Psoas muscle (tissue), 8 donors: ENCODE results near the gene CUX1. TPM values are rescaled to one million over a fixed set of nuclear protein-coding genes. Genes with fewer than 3 reads are reported as not detected.
"Not testable (repeated sequence)": the region's sequence is repeated elsewhere in the genome, so short reads cannot be mapped to it uniquely, and the experiment has no call there.

Experiments
- ATAC-seq, 4 donors: fragments of 200-7000 bp; cut with Tn5 transposase; one replicate each; pipeline ENCODE4 v1.9.1; 2020; ENCODE audit warnings: moderate library complexity in 3 of 4, mild to moderate bottlenecking in 2 of 4
- DNase-seq, 2 donors: peaks; one replicate each; pipeline ENCODE4 v3.0.0-alpha.2; 2020
- H3K27ac ChIP-seq: fragments of 200-600 bp; one replicate; pipeline ENCODE4 v1.8.0; 2022
- H3K27me3 ChIP-seq, 3 donors: fragments of 200-600 bp in 1 of 3; one replicate each; pipeline versions ENCODE4 v1.6.1 to v1.8.0; 2013 to 2022; ENCODE audit warnings: low read length in 2 of 3, mild to moderate bottlenecking in 2 of 3, moderate library complexity in 1 of 3; ENCODE audit not compliant: insufficient read depth in 3 of 3
- H3K36me3 ChIP-seq, 2 donors: fragments of 200-600 bp in 1 of 2; one replicate each; pipeline versions ENCODE4 v1.6.1 to v1.8.0; 2013 to 2022; ENCODE audit warnings: low read depth in 1 of 2, mild to moderate bottlenecking in 1 of 2, moderate library complexity in 1 of 2; ENCODE audit not compliant: insufficient read depth in 1 of 2
- H3K4me1 ChIP-seq: fragments of 200-600 bp; one replicate; pipeline ENCODE4 v1.8.0; 2022
- H3K4me3 ChIP-seq: fragments of 200-600 bp; one replicate; pipeline ENCODE4 v1.8.0; 2022; ENCODE audit warnings: mild to moderate bottlenecking
- H3K9me3 ChIP-seq: fragments of 200-600 bp; one replicate; pipeline ENCODE4 v1.8.0; 2022
- CTCF ChIP-seq: fragments of 200-600 bp; IDR thresholded peaks from one replicate; pipeline ENCODE4 v1.8.0; 2022; ENCODE audit warnings: antibody characterized with exemption
- WGBS, 3 donors: extraction: QIAGEN DNeasy Blood & Tissue Kit; methylation state at CpG; one replicate each; pipeline versions ENCODE4 v1.1.6 to v1.1.7; 2013; 5-methylcytosine and 5-hydroxymethylcytosine counted together
- intact Hi-C, 2 donors: fragments of 100-400 bp; cut with DNase I; formaldehyde crosslinking; loops; one replicate each; pipeline versions ENCODE4 v1.11.0 to v1.14.2; 2022
- polyA plus RNA-seq, 3 donors: library from polyadenylated mRNA; stranded (reverse); fragments of 200-250 nt; gene quantifications; one replicate each; pipeline ENCODE4 v1.2.3, GENCODE V29; 2013
- total RNA-seq, 4 donors: library from RNA; stranded (reverse); fragmentation: NEBNext Ultra II Directional in 2 of 4; extraction: Animal tissue kit (Norgen Biotek cat#: 25700) in 2 of 4; gene quantifications; one replicate each; pipeline versions ENCODE4 v1.2.1 to v1.2.4, GENCODE V29; 2021 to 2023
- donor health status: healthy with polysubstance abuse.
- donor health status: DM: no; HTN: no; CAD: no; lungs with moderate emphysema.
- donor health status: Bipolar disorder and iron deficiency.
- donor health status: healthy.
- donor health status: DM: yes; HTN: yes; CAD: no.
- donor health status: DM: no; HTN: no; CAD: no.
- donor health status: DM: no; HTN: no; CAD: no.
- donor health status: DM: yes; HTN: yes; CAD: no.

CUX1 gene
- total and polyA plus RNA-seq, 7 donors, result 12.5 to 95.6 (median 72.4) TPM

- DNase-seq, result no peak
- H3K27me3 ChIP-seq, result no peaks in the 10 kb centered on the region
- WGBS, 3 donors, result 95 to 99% (median 97%) methylated on average over 8 of the region's 8 CpGs
- no peak for TF ChIP-seq CTCF
- no peak overlapping the region for H3K4me3 ChIP-seq
- no peaks in the 10 kb centered on the region for H3K4me1 ChIP-seq
- peaks cover 0 to 5% of the 10 kb centered on the region in 2 donors for H3K36me3 ChIP-seq
- no peaks in the 10 kb centered on the region for H3K9me3 ChIP-seq
- no peak for ATAC-seq
- intact Hi-C loops, result no loop called here
- H3K27ac ChIP-seq, result no peak overlapping the region
Measured at GRCh38 chr7:102030696-102031095, 213.3 kb downstream of the CUX1 start.

- WGBS, 3 donors, result 80 to 95% (median 85%) methylated on average over 5 of the region's 5 CpGs
- no peak for TF ChIP-seq CTCF
- Histone ChIP-seq H3K4me1 (no peaks in the 10 kb centered on the region), H3K27ac (no peak overlapping the region), H3K36me3 (no peaks in the 10 kb centered on the region), H3K4me3 (no peak overlapping the region), H3K27me3 (no peaks in the 10 kb centered on the region), H3K9me3 (no peaks in the 10 kb centered on the region)
- ATAC-seq (no peak), DNase-seq (no peak)
- intact Hi-C loops, result no loop called here
Measured at GRCh38 chr7:102036958-102037357, 219.5 kb downstream of the CUX1 start.

DNA sequence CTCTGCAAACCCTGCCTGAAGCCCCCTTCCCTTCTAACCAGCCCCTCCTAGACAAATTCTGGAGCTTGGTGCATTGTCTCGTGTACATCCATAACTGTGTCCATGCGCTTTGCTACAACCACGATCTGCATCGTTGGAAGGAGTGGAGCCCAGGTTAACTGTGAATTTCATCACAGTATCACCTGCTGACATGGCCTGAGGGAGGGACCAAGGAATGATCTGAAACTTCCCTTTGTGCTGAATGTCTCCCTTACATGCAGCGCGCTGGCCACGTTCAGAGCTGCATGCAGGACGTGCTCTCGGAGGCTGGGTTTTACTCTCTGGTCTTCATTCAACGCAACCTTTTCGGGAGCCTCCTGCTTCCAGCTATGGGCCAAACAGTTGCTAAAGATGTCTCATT, 222.3 kb downstream of the CUX1 start:
- Histone ChIP-seq H3K9me3 (no peaks in the 10 kb centered on the region), H3K36me3 (no peaks in the 10 kb centered on the region), H3K27me3 (no peaks in the 10 kb centered on the region), H3K27ac (no peak overlapping the region), H3K4me3 (no peak overlapping the region), H3K4me1 (peaks cover 2% of the 10 kb centered on the region)
- ATAC-seq, result no peak
- intact Hi-C loops, result no loop called here
- 94 to 99% (median 96%) methylated on average over 11 of the region's 11 CpGs for WGBS, 3 donors
- no peak for TF ChIP-seq CTCF
- DNase-seq, result no peak

DNA sequence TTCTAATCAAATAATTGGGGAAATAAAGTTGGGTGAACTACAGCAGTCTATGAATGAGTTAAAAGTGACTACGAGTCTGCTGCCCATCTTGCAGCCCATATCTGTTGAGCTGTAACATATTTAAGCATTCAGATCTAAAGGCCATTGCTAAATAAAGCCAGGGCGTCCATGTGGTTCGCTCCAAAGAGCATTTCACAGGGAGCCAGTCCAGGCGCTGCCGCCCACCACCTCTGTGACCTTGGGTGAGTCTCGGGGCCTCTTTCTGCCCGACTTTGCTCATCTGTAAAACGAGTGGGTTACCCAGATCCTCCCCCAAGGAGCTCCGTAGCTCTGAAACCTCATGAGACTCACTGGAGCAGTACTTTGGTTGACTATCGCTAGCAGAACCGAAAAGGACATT, 223.1 kb downstream of the CUX1 start:
- Histone ChIP-seq H3K36me3 (no peaks in the 10 kb centered on the region), H3K4me3 (no peak overlapping the region), H3K9me3 (no peaks in the 10 kb centered on the region), H3K4me1 (peaks cover 9% of the 10 kb centered on the region), H3K27ac (no peak overlapping the region), H3K27me3 (no peaks in the 10 kb centered on the region)
- WGBS, 3 donors, result 38 to 59% (median 41%) methylated on average over 11 of the region's 11 CpGs
- no peak for TF ChIP-seq CTCF
- intact Hi-C loops, result no loop called here
- ATAC-seq, result no peak
- DNase-seq, result no peak

- Histone ChIP-seq H3K4me1 (peaks cover 15% of the 10 kb centered on the region), H3K27me3 (no peaks in the 10 kb centered on the region), H3K27ac (no peak overlapping the region), H3K4me3 (no peak overlapping the region), H3K36me3 (no peaks in the 10 kb centered on the region), H3K9me3 (no peaks in the 10 kb centered on the region)
- ATAC-seq, result peak in 3 of 4 donors; percentile 36 to 56 (median 50)
- 82 to 85% (median 82%) methylated on average over 4 of the region's 4 CpGs for WGBS, 3 donors
- TF ChIP-seq CTCF, result no peak
- intact Hi-C loops, result no loop called here
- DNase-seq, result no peak
Measured at GRCh38 chr7:102042016-102042656, 224.7 kb downstream of the CUX1 start.

- H3K27me3 ChIP-seq, ATAC-seq, H3K27ac ChIP-seq, H3K36me3 ChIP-seq, intact Hi-C loops, DNase-seq, H3K9me3 ChIP-seq, H3K4me3 ChIP-seq: not testable (repeated sequence)
- H3K4me1 ChIP-seq, result peaks cover 15% of the 10 kb centered on the region
- 80 to 86% (median 84%) methylated on average over 9 of the region's 9 CpGs for WGBS, 3 donors
Measured at GRCh38 chr7:102042796-102043195, 225.4 kb downstream of the CUX1 start.
